OCI-LY1 (cell line): ENCODE results near the gene TMEM106A.

Experiments
- EZH2 ChIP-seq: fragments of 200-600 bp; sonication (generic), shearing (Covaris generic); IDR thresholded peaks from 2 replicates; pipeline ENCODE4 v1.8.0; 2017; ENCODE audit warnings: borderline replicate concordance, mixed run types, mild to moderate bottlenecking, antibody characterized with exemption, low read length, moderate library complexity, mixed read lengths
- TF ChIP-seq, protein P1 (sequence below): fragments of 200-600 bp; sonication (generic), shearing (Covaris generic); IDR thresholded peaks from 2 replicates; pipeline ENCODE4 v1.5.1; 2017; ENCODE audit warnings: mild to moderate bottlenecking, antibody characterized with exemption, low read length, moderate library complexity, mixed read lengths

DNA sequence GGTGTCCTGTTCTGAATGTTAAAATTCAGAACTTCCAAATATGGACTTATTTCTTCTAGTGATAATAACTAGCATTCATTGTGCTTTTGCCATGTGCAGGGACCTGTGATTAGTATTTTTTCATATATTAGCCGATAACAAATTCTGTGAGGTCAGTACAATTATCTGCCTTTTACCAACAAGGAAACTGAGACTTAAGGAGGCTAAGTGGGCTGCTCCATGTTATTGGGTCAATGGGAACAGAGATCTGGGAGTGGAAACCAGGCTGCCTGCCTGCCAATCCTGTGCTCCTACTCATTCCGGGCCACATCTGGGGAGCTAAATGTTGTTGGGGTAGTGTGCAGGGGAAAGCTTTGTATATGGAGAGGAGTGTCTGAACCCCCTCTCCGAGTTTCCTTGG is 3.7 kb downstream of the TMEM106A start:
- TF ChIP-seq, protein P1, sequence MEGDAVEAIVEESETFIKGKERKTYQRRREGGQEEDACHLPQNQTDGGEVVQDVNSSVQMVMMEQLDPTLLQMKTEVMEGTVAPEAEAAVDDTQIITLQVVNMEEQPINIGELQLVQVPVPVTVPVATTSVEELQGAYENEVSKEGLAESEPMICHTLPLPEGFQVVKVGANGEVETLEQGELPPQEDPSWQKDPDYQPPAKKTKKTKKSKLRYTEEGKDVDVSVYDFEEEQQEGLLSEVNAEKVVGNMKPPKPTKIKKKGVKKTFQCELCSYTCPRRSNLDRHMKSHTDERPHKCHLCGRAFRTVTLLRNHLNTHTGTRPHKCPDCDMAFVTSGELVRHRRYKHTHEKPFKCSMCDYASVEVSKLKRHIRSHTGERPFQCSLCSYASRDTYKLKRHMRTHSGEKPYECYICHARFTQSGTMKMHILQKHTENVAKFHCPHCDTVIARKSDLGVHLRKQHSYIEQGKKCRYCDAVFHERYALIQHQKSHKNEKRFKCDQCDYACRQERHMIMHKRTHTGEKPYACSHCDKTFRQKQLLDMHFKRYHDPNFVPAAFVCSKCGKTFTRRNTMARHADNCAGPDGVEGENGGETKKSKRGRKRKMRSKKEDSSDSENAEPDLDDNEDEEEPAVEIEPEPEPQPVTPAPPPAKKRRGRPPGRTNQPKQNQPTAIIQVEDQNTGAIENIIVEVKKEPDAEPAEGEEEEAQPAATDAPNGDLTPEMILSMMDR = no peak
- TF ChIP-seq EZH2 = no peak
